Subcutaneous preadipocyte (primary cell): Measurements from ENCODE around the gene CSF2. TPM values are rescaled to one million over a fixed set of nuclear protein-coding genes. Genes with fewer than 3 reads are reported as not detected.

Experiments used
- small RNA-seq: library from RNA; depleted of rRNA; stranded (forward); fragments of <200 nt; gene quantifications from one replicate; pipeline ENCODE3, GENCODE V24; 2012
- total RNA-seq: library from RNA; depleted of rRNA; stranded (reverse); fragments of >200 nt; gene quantifications from 2 replicates; pipeline ENCODE4 v1.2.3, GENCODE V29; 2012

The CSF2 gene
- not detected in 2 replicates for total RNA-seq

DNA sequence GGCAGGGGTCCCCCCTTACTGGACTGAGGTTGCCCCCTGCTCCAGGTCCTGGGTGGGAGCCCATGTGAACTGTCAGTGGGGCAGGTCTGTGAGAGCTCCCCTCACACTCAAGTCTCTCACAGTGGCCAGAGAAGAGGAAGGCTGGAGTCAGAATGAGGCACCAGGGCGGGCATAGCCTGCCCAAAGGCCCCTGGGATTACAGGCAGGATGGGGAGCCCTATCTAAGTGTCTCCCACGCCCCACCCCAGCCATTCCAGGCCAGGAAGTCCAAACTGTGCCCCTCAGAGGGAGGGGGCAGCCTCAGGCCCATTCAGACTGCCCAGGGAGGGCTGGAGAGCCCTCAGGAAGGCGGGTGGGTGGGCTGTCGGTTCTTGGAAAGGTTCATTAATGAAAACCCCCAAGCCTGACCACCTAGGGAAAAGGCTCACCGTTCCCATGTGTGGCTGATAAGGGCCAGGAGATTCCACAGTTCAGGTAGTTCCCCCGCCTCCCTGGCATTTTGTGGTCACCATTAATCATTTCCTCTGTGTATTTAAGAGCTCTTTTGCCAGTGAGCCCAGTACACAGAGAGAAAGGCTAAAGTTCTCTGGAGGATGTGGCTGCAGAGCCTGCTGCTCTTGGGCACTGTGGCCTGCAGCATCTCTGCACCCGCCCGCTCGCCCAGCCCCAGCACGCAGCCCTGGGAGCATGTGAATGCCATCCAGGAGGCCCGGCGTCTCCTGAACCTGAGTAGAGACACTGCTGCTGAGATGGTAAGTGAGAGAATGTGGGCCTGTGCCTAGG, at the start of gene CSF2:
Gene CSF2, plus strand, starts transcription at position 559 of the 783 bp plus-strand sequence. Its CDS starts 35 bp downstream, at position 594.

GRCh38 chr5:132060501-132061161, 13.0 kb upstream of the CSF2 start, which contains the start of gene IL3:
TSS of gene IL3 (plus strand) at chr5:132060655. CDS start at chr5:132060707, 52 bp downstream.

Small RNA genes within 50 kb of the gene (small RNA-seq; reads per million reads assigned to genes)
- not detected for gene RF00285

Other genes starting within 250 kb of the CSF2 start
- not detected in 2 replicates for gene MEIKIN, start 128.1 kb upstream of the CSF2 start, total RNA-seq
- gene ACSL6, start 62.1 kb upstream of the CSF2 start, total RNA-seq: not detected in 2 replicates
- gene IL3, start 13.1 kb upstream of the CSF2 start, total RNA-seq: not detected in 2 replicates
- 69.0 and 107 TPM in 2 replicates for gene P4HA2, start 154.1 kb downstream of the CSF2 start, total RNA-seq
- 33.6 and 62.1 TPM in 2 replicates for gene PDLIM4, start 183.9 kb downstream of the CSF2 start, total RNA-seq
- gene SLC22A4, start 220.6 kb downstream of the CSF2 start, total RNA-seq: 4.4 and 5.1 TPM in 2 replicates